Vagina (tissue), 2 donors: ENCODE measurements around the gene BICDL2. TPM values are rescaled to one million over a fixed set of nuclear protein-coding genes. Genes with fewer than 3 reads are reported as not detected.
A peak's percentile ranks its signal among the peaks of the same experiment; 100 is the strongest.
"Not testable (repeated sequence)": the region's sequence is repeated elsewhere in the genome, so short reads cannot be mapped to it uniquely, and the experiment has no call there.

Experiments
- DNase-seq, 2 donors: peaks; one replicate each; pipeline ENCODE4 v3.0.0-alpha.2; 2017; ENCODE audit errors: extremely low spot score in 2 of 2
- H3K27ac ChIP-seq: fragments of 200-600 bp; sonication (generic); one replicate; pipeline ENCODE4 v1.5.1; 2019
- H3K27me3 ChIP-seq: fragments of 200-600 bp; sonication (generic); one replicate; pipeline ENCODE4 v1.5.1; 2019
- H3K36me3 ChIP-seq, 2 donors: fragments of 200-600 bp; sonication (generic); one replicate each; pipeline ENCODE4 v1.5.1; 2017 to 2019
- H3K4me1 ChIP-seq: fragments of 200-600 bp; sonication (generic); one replicate; pipeline ENCODE4 v1.5.1; 2019
- H3K4me3 ChIP-seq, 2 donors: fragments of 200-600 bp; sonication (generic); 1 replicate in 1 of 2; 2 replicates in 1 of 2; pipeline ENCODE4 v1.5.1; 2016 to 2019
- H3K9me3 ChIP-seq: fragments of 200-600 bp; sonication (generic); one replicate; pipeline ENCODE4 v1.5.1; 2019
- CTCF ChIP-seq, 3 experiments: fragments of 450-650 bp in 2 of 3; fragments of 200-600 bp in 1 of 3; sonication (generic) in 1 of 3; IDR thresholded peaks; one replicate each; pipeline ENCODE4 v1.5.1; 2017 to 2019; ENCODE audit warnings: antibody characterized with exemption in 3 of 3, mild to moderate bottlenecking in 2 of 3, moderate library complexity in 2 of 3
- POLR2A ChIP-seq, 2 donors: fragments of 450-650 bp; IDR thresholded peaks; one replicate each; pipeline ENCODE4 v1.6.1; 2017; ENCODE audit warnings: antibody characterized with exemption in 2 of 2, mild to moderate bottlenecking in 2 of 2, moderate library complexity in 2 of 2
- POLR2AphosphoS5 ChIP-seq, 2 donors: sonication (generic); formaldehyde crosslinking; IDR thresholded peaks; one replicate each; pipeline ENCODE4 v1.9.0; 2017; ENCODE audit warnings: antibody characterized with exemption in 2 of 2, mild to moderate bottlenecking in 2 of 2, low read depth in 1 of 2; ENCODE audit not compliant: insufficient read depth in 1 of 2
- intact Hi-C: fragments of 100-400 bp; cut with DNase I; formaldehyde crosslinking; loops from one replicate; pipeline ENCODE4 v1.15.1; 2023
- total RNA-seq: library from RNA; depleted of rRNA; stranded (reverse); fragments of >200 nt; gene quantifications from one replicate; pipeline ENCODE4 v1.2.3, GENCODE V29; 2016

The BICDL2 gene
- total RNA-seq, 1 donor from 2014 or later = 52.5 TPM

GRCh38 chr16:3058139-3059030 is 21.6 kb upstream of the BICDL2 start:
- intact Hi-C loops = loop anchor here (5.0 kb wide), 2 partner anchors 54 to 104 kb away; partner anchors contain the start of gene ZNF205
- H3K27me3 ChIP-seq = no peaks in the 10 kb centered on the region
- H3K4me1 ChIP-seq = peaks cover 19% of the 10 kb centered on the region
- DNase-seq = no peak
- peak overlapping the region; percentile 78 to 80 for H3K4me3 ChIP-seq
- no peak for TF ChIP-seq POLR2A (IDR thresholded peaks at IDR 0.05)
- TF ChIP-seq POLR2AphosphoS5 (IDR thresholded peaks at IDR 0.05; ENCODE audit: insufficient read depth in 1 of 2, low read depth in 1 of 2) = no peak
- no peak for TF ChIP-seq CTCF (IDR thresholded peaks at IDR 0.05)
- no peaks in the 10 kb centered on the region for H3K9me3 ChIP-seq
- H3K27ac ChIP-seq = peak overlapping the region; percentile 76
- no peaks in the 10 kb centered on the region for H3K36me3 ChIP-seq

GRCh38 chr16:3057181-3058138 is 20.7 kb upstream of the BICDL2 start:
- DNase-seq = no peak
- Histone ChIP-seq H3K4me3 (peak overlapping the region; percentile 78 to 80), H3K27ac (no peak overlapping the region), H3K27me3 (no peaks in the 10 kb centered on the region), H3K36me3 (no peaks in the 10 kb centered on the region), H3K4me1 (peaks cover 19% of the 10 kb centered on the region), H3K9me3 (no peaks in the 10 kb centered on the region)
- intact Hi-C loops = loop anchor here (5.0 kb wide), 2 partner anchors 55 to 105 kb away; partner anchors contain the start of gene ZNF205
- no peak for TF ChIP-seq CTCF (IDR thresholded peaks at IDR 0.05)
- TF ChIP-seq POLR2AphosphoS5 (IDR thresholded peaks at IDR 0.05; ENCODE audit: insufficient read depth in 1 of 2, low read depth in 1 of 2) = no peak
- TF ChIP-seq POLR2A (IDR thresholded peaks at IDR 0.05) = no peak

GRCh38 chr16:3056336-3057180 is 19.8 kb upstream of the BICDL2 start:
- no peak overlapping the region for H3K4me3 ChIP-seq
- H3K4me1 ChIP-seq = peaks cover 19% of the 10 kb centered on the region
- H3K9me3 ChIP-seq = no peaks in the 10 kb centered on the region
- TF ChIP-seq POLR2A (IDR thresholded peaks at IDR 0.05) (no peak), POLR2AphosphoS5 (IDR thresholded peaks at IDR 0.05; ENCODE audit: insufficient read depth in 1 of 2, low read depth in 1 of 2) (no peak), CTCF (IDR thresholded peaks at IDR 0.05) (no peak)
- no peak overlapping the region for H3K27ac ChIP-seq
- H3K27me3 ChIP-seq = no peaks in the 10 kb centered on the region
- no peaks in the 10 kb centered on the region for H3K36me3 ChIP-seq
- no peak for DNase-seq
- intact Hi-C loops = loop anchor here (5.0 kb wide), 2 partner anchors 56 to 106 kb away; partner anchors contain the start of gene ZNF205

GRCh38 chr16:3055734-3056115 is 19.0 kb upstream of the BICDL2 start:
- intact Hi-C loops = loop anchor here (5.0 kb wide), 2 partner anchors 57 to 107 kb away; partner anchors contain the start of gene ZNF205

More at GRCh38 chr16:3055734-3056115, 19.0 kb upstream of the BICDL2 start:
- H3K27me3 ChIP-seq, H3K9me3 ChIP-seq, H3K4me3 ChIP-seq, H3K27ac ChIP-seq, DNase-seq, H3K36me3 ChIP-seq: not testable (repeated sequence)
- H3K4me1 ChIP-seq = peaks cover 19% of the 10 kb centered on the region
